ENCODE results near the gene UGT2B28.
"Not testable (repeated sequence)": the region's sequence is repeated elsewhere in the genome, so short reads cannot be mapped to it uniquely, and the experiment has no call there.

Gene UGT2B28

GRCh38 chr4:69280081-69280480 is at the start of gene UGT2B28:
Gene UGT2B28, plus strand, starts transcription at chr4:69280475. Its CDS starts 26 bp downstream, at chr4:69280501.
- H3K36me3 Mint-ChIP-seq (ENCODE audit: low read depth); H3K27me3 Mint-ChIP-seq (ENCODE audit: low read depth, poor library complexity); H3K4me1 Mint-ChIP-seq; H3K27ac Mint-ChIP-seq; H3K4me3 Mint-ChIP-seq; H3K9me3 Mint-ChIP-seq; DNase-seq: not testable (repeated sequence)

GRCh38 chr4:69239092-69239491 is 41.2 kb upstream of the UGT2B28 start:
- Mint-ChIP-seq H3K4me1 (no peaks in the 10 kb centered on the region), H3K9me3 (peaks cover 10% of the 10 kb centered on the region), H3K27me3 (ENCODE audit: low read depth, poor library complexity) (no peaks in the 10 kb centered on the region), H3K4me3 (no peak overlapping the region), H3K27ac (no peak overlapping the region), H3K36me3 (ENCODE audit: low read depth) (no peaks in the 10 kb centered on the region)
- TF ChIP-seq CTCF (IDR thresholded peaks at IDR 0.05): no peak
- no peak for DNase-seq

GRCh38 chr4:69239557-69240168 is 40.6 kb upstream of the UGT2B28 start:
- H3K27ac Mint-ChIP-seq: no peak overlapping the region
- DNase-seq: no peak
- H3K36me3 Mint-ChIP-seq (ENCODE audit: low read depth): no peaks in the 10 kb centered on the region
- no peak for TF ChIP-seq CTCF (IDR thresholded peaks at IDR 0.05)
- no peaks in the 10 kb centered on the region for H3K4me1 Mint-ChIP-seq
- H3K9me3 Mint-ChIP-seq: peaks cover 10% of the 10 kb centered on the region
- no peak overlapping the region for H3K4me3 Mint-ChIP-seq
- H3K27me3 Mint-ChIP-seq (ENCODE audit: low read depth, poor library complexity): no peaks in the 10 kb centered on the region

- H3K27ac Mint-ChIP-seq; DNase-seq; H3K4me3 Mint-ChIP-seq; H3K4me1 Mint-ChIP-seq; H3K27me3 Mint-ChIP-seq (ENCODE audit: low read depth, poor library complexity); H3K36me3 Mint-ChIP-seq (ENCODE audit: low read depth): not testable (repeated sequence)
- H3K9me3 Mint-ChIP-seq: peaks cover 16% of the 10 kb centered on the region
Measured at GRCh38 chr4:69240787-69241186, 39.5 kb upstream of the UGT2B28 start.

GRCh38 chr4:69241746-69242145 is 38.5 kb upstream of the UGT2B28 start:
- peaks cover 25% of the 10 kb centered on the region for H3K9me3 Mint-ChIP-seq
- H3K27me3 Mint-ChIP-seq (ENCODE audit: low read depth, poor library complexity); H3K4me3 Mint-ChIP-seq; H3K4me1 Mint-ChIP-seq; H3K36me3 Mint-ChIP-seq (ENCODE audit: low read depth); H3K27ac Mint-ChIP-seq; DNase-seq: not testable (repeated sequence)

- not testable (repeated sequence) for H3K4me1 Mint-ChIP-seq; H3K36me3 Mint-ChIP-seq (ENCODE audit: low read depth); DNase-seq; H3K27me3 Mint-ChIP-seq (ENCODE audit: low read depth, poor library complexity); H3K27ac Mint-ChIP-seq; H3K4me3 Mint-ChIP-seq
- peaks cover 29% of the 10 kb centered on the region for H3K9me3 Mint-ChIP-seq
Measured at GRCh38 chr4:69242562-69243240, 37.6 kb upstream of the UGT2B28 start.

- peaks cover 23% of the 10 kb centered on the region for H3K4me1 Mint-ChIP-seq
- not testable (repeated sequence) for H3K27me3 Mint-ChIP-seq (ENCODE audit: low read depth, poor library complexity); H3K27ac Mint-ChIP-seq; DNase-seq; H3K36me3 Mint-ChIP-seq (ENCODE audit: low read depth); H3K4me3 Mint-ChIP-seq
- H3K9me3 Mint-ChIP-seq: peaks cover 15% of the 10 kb centered on the region
Measured at GRCh38 chr4:69250884-69251283, 29.4 kb upstream of the UGT2B28 start.

GRCh38 chr4:69253147-69253772 is 27.0 kb upstream of the UGT2B28 start:
- H3K36me3 Mint-ChIP-seq (ENCODE audit: low read depth); H3K9me3 Mint-ChIP-seq; H3K27me3 Mint-ChIP-seq (ENCODE audit: low read depth, poor library complexity): not testable (repeated sequence)
- Mint-ChIP-seq H3K27ac (peak overlapping the region; percentile 96), H3K4me3 (peak overlapping the region; percentile 39), H3K4me1 (peaks cover 23% of the 10 kb centered on the region)
- peak; percentile 4 for DNase-seq

GRCh38 chr4:69268612-69269011 is 11.7 kb upstream of the UGT2B28 start:
- H3K27me3 Mint-ChIP-seq (ENCODE audit: low read depth, poor library complexity); DNase-seq; H3K4me3 Mint-ChIP-seq; H3K9me3 Mint-ChIP-seq; H3K27ac Mint-ChIP-seq; H3K4me1 Mint-ChIP-seq; H3K36me3 Mint-ChIP-seq (ENCODE audit: low read depth): not testable (repeated sequence)

GRCh38 chr4:69296356-69296755 is 16.1 kb downstream of the UGT2B28 start:
- not testable (repeated sequence) for H3K4me3 Mint-ChIP-seq; H3K4me1 Mint-ChIP-seq; H3K9me3 Mint-ChIP-seq; H3K27ac Mint-ChIP-seq; DNase-seq; H3K27me3 Mint-ChIP-seq (ENCODE audit: low read depth, poor library complexity); H3K36me3 Mint-ChIP-seq (ENCODE audit: low read depth)

GRCh38 chr4:69308426-69309033 is 28.3 kb downstream of the UGT2B28 start:
- H3K4me1 Mint-ChIP-seq; H3K36me3 Mint-ChIP-seq (ENCODE audit: low read depth); DNase-seq; H3K4me3 Mint-ChIP-seq; H3K27ac Mint-ChIP-seq; H3K27me3 Mint-ChIP-seq (ENCODE audit: low read depth, poor library complexity): not testable (repeated sequence)
- H3K9me3 Mint-ChIP-seq: peaks cover 11% of the 10 kb centered on the region

GRCh38 chr4:69309549-69310076 is 29.3 kb downstream of the UGT2B28 start:
- H3K27me3 Mint-ChIP-seq (ENCODE audit: low read depth, poor library complexity); H3K9me3 Mint-ChIP-seq; H3K27ac Mint-ChIP-seq; DNase-seq; H3K36me3 Mint-ChIP-seq (ENCODE audit: low read depth); H3K4me1 Mint-ChIP-seq; H3K4me3 Mint-ChIP-seq: not testable (repeated sequence)
